ENCODE results near the gene PALD1.

GRCh38 chr10:70494536-70494935, 16.0 kb downstream of the PALD1 start:
- TF ChIP-seq, protein P1, sequence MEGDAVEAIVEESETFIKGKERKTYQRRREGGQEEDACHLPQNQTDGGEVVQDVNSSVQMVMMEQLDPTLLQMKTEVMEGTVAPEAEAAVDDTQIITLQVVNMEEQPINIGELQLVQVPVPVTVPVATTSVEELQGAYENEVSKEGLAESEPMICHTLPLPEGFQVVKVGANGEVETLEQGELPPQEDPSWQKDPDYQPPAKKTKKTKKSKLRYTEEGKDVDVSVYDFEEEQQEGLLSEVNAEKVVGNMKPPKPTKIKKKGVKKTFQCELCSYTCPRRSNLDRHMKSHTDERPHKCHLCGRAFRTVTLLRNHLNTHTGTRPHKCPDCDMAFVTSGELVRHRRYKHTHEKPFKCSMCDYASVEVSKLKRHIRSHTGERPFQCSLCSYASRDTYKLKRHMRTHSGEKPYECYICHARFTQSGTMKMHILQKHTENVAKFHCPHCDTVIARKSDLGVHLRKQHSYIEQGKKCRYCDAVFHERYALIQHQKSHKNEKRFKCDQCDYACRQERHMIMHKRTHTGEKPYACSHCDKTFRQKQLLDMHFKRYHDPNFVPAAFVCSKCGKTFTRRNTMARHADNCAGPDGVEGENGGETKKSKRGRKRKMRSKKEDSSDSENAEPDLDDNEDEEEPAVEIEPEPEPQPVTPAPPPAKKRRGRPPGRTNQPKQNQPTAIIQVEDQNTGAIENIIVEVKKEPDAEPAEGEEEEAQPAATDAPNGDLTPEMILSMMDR (IDR thresholded peaks at IDR 0.05; ENCODE audit: insufficient read depth, low read length): no peak
- TF ChIP-seq, protein P2, sequence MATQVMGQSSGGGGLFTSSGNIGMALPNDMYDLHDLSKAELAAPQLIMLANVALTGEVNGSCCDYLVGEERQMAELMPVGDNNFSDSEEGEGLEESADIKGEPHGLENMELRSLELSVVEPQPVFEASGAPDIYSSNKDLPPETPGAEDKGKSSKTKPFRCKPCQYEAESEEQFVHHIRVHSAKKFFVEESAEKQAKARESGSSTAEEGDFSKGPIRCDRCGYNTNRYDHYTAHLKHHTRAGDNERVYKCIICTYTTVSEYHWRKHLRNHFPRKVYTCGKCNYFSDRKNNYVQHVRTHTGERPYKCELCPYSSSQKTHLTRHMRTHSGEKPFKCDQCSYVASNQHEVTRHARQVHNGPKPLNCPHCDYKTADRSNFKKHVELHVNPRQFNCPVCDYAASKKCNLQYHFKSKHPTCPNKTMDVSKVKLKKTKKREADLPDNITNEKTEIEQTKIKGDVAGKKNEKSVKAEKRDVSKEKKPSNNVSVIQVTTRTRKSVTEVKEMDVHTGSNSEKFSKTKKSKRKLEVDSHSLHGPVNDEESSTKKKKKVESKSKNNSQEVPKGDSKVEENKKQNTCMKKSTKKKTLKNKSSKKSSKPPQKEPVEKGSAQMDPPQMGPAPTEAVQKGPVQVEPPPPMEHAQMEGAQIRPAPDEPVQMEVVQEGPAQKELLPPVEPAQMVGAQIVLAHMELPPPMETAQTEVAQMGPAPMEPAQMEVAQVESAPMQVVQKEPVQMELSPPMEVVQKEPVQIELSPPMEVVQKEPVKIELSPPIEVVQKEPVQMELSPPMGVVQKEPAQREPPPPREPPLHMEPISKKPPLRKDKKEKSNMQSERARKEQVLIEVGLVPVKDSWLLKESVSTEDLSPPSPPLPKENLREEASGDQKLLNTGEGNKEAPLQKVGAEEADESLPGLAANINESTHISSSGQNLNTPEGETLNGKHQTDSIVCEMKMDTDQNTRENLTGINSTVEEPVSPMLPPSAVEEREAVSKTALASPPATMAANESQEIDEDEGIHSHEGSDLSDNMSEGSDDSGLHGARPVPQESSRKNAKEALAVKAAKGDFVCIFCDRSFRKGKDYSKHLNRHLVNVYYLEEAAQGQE (IDR thresholded peaks at IDR 0.05; ENCODE audit: insufficient replicate concordance, low read depth): no peak
- TF ChIP-seq SPI1 (IDR thresholded peaks at IDR 0.05; ENCODE audit: borderline replicate concordance, low read depth): no peak

Measured in HL-60 (cell line).